SK-N-SH (cell line): ENCODE measurements around the gene CFAP70. TPM values are rescaled to one million over a fixed set of nuclear protein-coding genes. Genes with fewer than 3 reads are reported as not detected.

Experiments used
- CTCF ChIA-PET: fragments of 300-600, 350-600 bp; formaldehyde crosslinking; extraction: SDS; loops from one replicate; lab custom pipeline; 2021; lab: Yijun Ruan, JAX
- POLR2A ChIA-PET: fragments of 350-600 bp; sonication (Branson Sonifier 250); formaldehyde crosslinking; extraction: SDS; loops from one replicate; lab custom pipeline; 2020; ENCODE audit warnings: antibody characterized with exemption, inconsistent platforms; lab: Yijun Ruan, JAX
- DNase-seq: peaks from one replicate; pipeline ENCODE4 v3.0.0; 2012
- H2AFZ ChIP-seq: fragments of 200-600 bp; sonication (generic); 2 replicates; pipeline ENCODE4 v1.8.1; 2016; ENCODE audit warnings: antibody characterized with exemption, mild to moderate bottlenecking, low read depth
- H3F3A ChIP-seq: fragments of 200-600 bp; sonication (generic); replicated peaks from 2 replicates; pipeline ENCODE3; 2016; ENCODE audit warnings: antibody characterized with exemption, mild to moderate bottlenecking; ENCODE audit not compliant: insufficient read depth
- H3K27ac ChIP-seq, 2 experiments: fragments of 200-500 bp in 1 of 2; fragments of 200-600 bp in 1 of 2; sonication (Bioruptor generic) in 1 of 2; sonication (generic), shearing (Covaris generic) in 1 of 2; 2 replicates each; pipeline versions ENCODE4 v1.5.1 to v1.6.1; 2014 to 2016; ENCODE audit warnings: low read depth in 2 of 2, inconsistent platforms in 1 of 2, low read length in 1 of 2, mild to moderate bottlenecking in 1 of 2, mixed read lengths in 1 of 2
- H3K27me3 ChIP-seq: fragments of 200-600 bp; sonication (generic), shearing (Covaris generic); 2 replicates; pipeline ENCODE4 v1.6.1; 2016; ENCODE audit warnings: mixed run types; ENCODE audit not compliant: insufficient read depth
- H3K36me3 ChIP-seq, 2 experiments: fragments of 200-500 bp in 1 of 2; fragments of 200-600 bp in 1 of 2; sonication (Bioruptor generic) in 1 of 2; sonication (generic) in 1 of 2; replicated peaks in 1 of 2; 2 replicates each; pipeline versions ENCODE3 to v1.5.1; 2014 to 2016; ENCODE audit warnings: low read length in 1 of 2, mild to moderate bottlenecking in 1 of 2; ENCODE audit not compliant: insufficient read depth in 2 of 2, control insufficient read depth in 1 of 2
- H3K4me1 ChIP-seq, 2 experiments: fragments of 200-500 bp in 1 of 2; fragments of 200-600 bp in 1 of 2; sonication (Bioruptor generic) in 1 of 2; sonication (generic), shearing (Covaris generic) in 1 of 2; 2 replicates each; pipeline versions ENCODE4 v1.5.1 to v1.6.1; 2014 to 2016; ENCODE audit warnings: low read depth in 1 of 2, low read length in 1 of 2, mixed run types in 1 of 2; ENCODE audit not compliant: insufficient read depth in 2 of 2, control insufficient read depth in 1 of 2
- H3K4me2 ChIP-seq: fragments of 200-600 bp; sonication (generic), shearing (Covaris generic); 2 replicates; pipeline ENCODE4 v1.6.1; 2017; ENCODE audit warnings: mixed run types
- H3K4me3 ChIP-seq, 2 experiments: fragments of 200-500 bp in 1 of 2; fragments of 200-600 bp in 1 of 2; sonication (Bioruptor generic) in 1 of 2; sonication (generic), shearing (Covaris generic) in 1 of 2; 2 replicates each; pipeline versions ENCODE4 v1.5.1 to v1.8.1; 2014 to 2016; ENCODE audit warnings: low read depth in 2 of 2, inconsistent platforms in 1 of 2, low read length in 1 of 2, mild to moderate bottlenecking in 1 of 2, mixed read lengths in 1 of 2, moderate library complexity in 1 of 2
- H3K79me2 ChIP-seq: fragments of 200-600 bp; sonication (generic); 2 replicates; pipeline ENCODE4 v1.8.1; 2017; ENCODE audit warnings: mild to moderate bottlenecking; ENCODE audit not compliant: insufficient read depth
- H3K9ac ChIP-seq: fragments of 200-600 bp; sonication (generic); 2 replicates; pipeline ENCODE4 v1.6.1; 2017; ENCODE audit warnings: mixed run types
- H3K9me2 ChIP-seq: fragments of 200-600 bp; sonication (generic); 2 replicates; pipeline ENCODE4 v1.6.1; 2017; ENCODE audit warnings: mixed run types
- H3K9me3 ChIP-seq: fragments of 200-600 bp; sonication (generic); 2 replicates; pipeline ENCODE4 v1.6.1; 2017; ENCODE audit warnings: mixed run types, mild to moderate bottlenecking, moderate library complexity
- H4K20me1 ChIP-seq: fragments of 200-600 bp; sonication (generic); 2 replicates; pipeline ENCODE4 v1.6.1; 2017; ENCODE audit warnings: mild to moderate bottlenecking, mixed run types; ENCODE audit not compliant: insufficient read depth
- CHD2 ChIP-seq: fragments of 150-350 bp; IDR thresholded peaks from 2 replicates; pipeline ENCODE4 v1.6.1; 2018; ENCODE audit warnings: low read length; ENCODE audit not compliant: partially characterized antibody
- CTCF ChIP-seq: fragments of 200-600 bp; sonication (generic); IDR thresholded peaks from 2 replicates; pipeline ENCODE4 v1.6.1; 2017; ENCODE audit warnings: antibody characterized with exemption, mild to moderate bottlenecking, moderate library complexity
- ELF1 ChIP-seq: IDR thresholded peaks from 2 replicates; pipeline ENCODE4 v1.4.0; 2012
- EP300 ChIP-seq, 2 experiments: IDR thresholded peaks; 2 replicates each; pipeline versions ENCODE4 v1.4.0 to v1.6.1; 2012; ENCODE audit warnings: borderline replicate concordance in 1 of 2, low read depth in 1 of 2, low read length in 1 of 2
- FOXJ3 ChIP-seq: sonication (generic); formaldehyde crosslinking; IDR thresholded peaks from 2 replicates; pipeline ENCODE4 v1.5.1; 2020; ENCODE audit warnings: mild to moderate bottlenecking, missing genetic modification reagents
- GABPA ChIP-seq: IDR thresholded peaks from 2 replicates; pipeline ENCODE4 v1.4.0; 2012; ENCODE audit warnings: low read depth, mild to moderate bottlenecking
- MAX ChIP-seq: IDR thresholded peaks from 2 replicates; pipeline ENCODE4 v1.4.0; 2012; ENCODE audit warnings: low read depth
- MEF2A ChIP-seq: IDR thresholded peaks from 2 replicates; pipeline ENCODE4 v1.4.0; 2012; ENCODE audit warnings: low read depth, borderline replicate concordance
- NRF1 ChIP-seq: IDR thresholded peaks from 2 replicates; pipeline ENCODE4 v1.6.1; 2012; ENCODE audit warnings: low read depth, mild to moderate bottlenecking, low read length
- PBX3 ChIP-seq: IDR thresholded peaks from 2 replicates; pipeline ENCODE4; 2012
- RXRA ChIP-seq: IDR thresholded peaks from 2 replicates; pipeline ENCODE4 v1.4.0; 2012; ENCODE audit warnings: low read depth, mild to moderate bottlenecking, borderline replicate concordance
- TAF1 ChIP-seq: IDR thresholded peaks from 2 replicates; pipeline ENCODE4 v1.6.1; 2012; ENCODE audit warnings: low read depth, mild to moderate bottlenecking, low read length, moderate library complexity, borderline replicate concordance
- TCF12 ChIP-seq: IDR thresholded peaks from 2 replicates; pipeline ENCODE4 v1.4.0; 2012
- TEAD4 ChIP-seq: IDR thresholded peaks from 2 replicates; pipeline ENCODE4 v1.4.0; 2012; ENCODE audit warnings: mild to moderate bottlenecking, borderline replicate concordance; ENCODE audit not compliant: insufficient read depth
- USF1 ChIP-seq: IDR thresholded peaks from 2 replicates; pipeline ENCODE4 v1.4.0; 2012; ENCODE audit warnings: low read depth, borderline replicate concordance
- WGBS: methylation state at CpG from one replicate; pipeline ENCODE4 v1.1.6; 2017; ENCODE audit warnings: low lambda C conversion rate; 5-methylcytosine and 5-hydroxymethylcytosine counted together
- polyA plus RNA-seq, 3 experiments: library from polyadenylated mRNA; depleted of rRNA; stranded (reverse); fragments of >200 nt; gene quantifications; 2 replicates each; pipeline ENCODE4 v1.2.3, GENCODE V29; 2012

CFAP70 gene
- polyA plus RNA-seq, 1 of the 3 experiments (the other 2 are of a cell fraction) = 0.74 TPM

- TF ChIP-seq CTCF = no peak
- peak; percentile 86 for TF ChIP-seq ELF1
- TF ChIP-seq FOXJ3 (CRISPR knock-in tag) = no peak
- TF ChIP-seq GABPA = peak; percentile 91
- TF ChIP-seq TAF1 = peak; percentile 87
- no peak; a peak in 1 of 4 replicates for TF ChIP-seq EP300 (IDR thresholded peaks at IDR 0.05; ENCODE audit: borderline replicate concordance in 1 of 2, low read depth in 1 of 2, low read length in 1 of 2)
- no peak for TF ChIP-seq RXRA
- TF ChIP-seq NRF1 = no peak
- 0 out of 2 replicates have a peak, but pooled peaks have one; percentile 11 for TF ChIP-seq PBX3
- TF ChIP-seq TEAD4 = 0 out of 2 replicates have a peak, but pooled peaks have one; percentile 15
- peak; percentile 27; the same call in 1 of the 2 replicates for TF ChIP-seq TCF12
These were observed 106.0 kb downstream of the CFAP70 start, which contains the start of gene MRPS16 (continued) for GRCh38 chr10:73252445-73253224.

- ChIA-PET CTCF (interaction anchor here (0.6 to 2.8 kb wide), 5 partner anchors 12 to 453 kb away, joined by 3 to 17 read pairs (median 3); partner anchors contain the start of gene ANXA7), POLR2A (interaction anchor here (1.2 to 1.7 kb wide), 3 partner anchors 9 to 396 kb away, joined by 3 to 5 read pairs (median 4); partner anchors contain the start of gene ANXA7)
- peak overlapping the region; percentile 87 to 94 for H3K4me3 ChIP-seq
- H3F3A ChIP-seq = peaks cover 19% of the 10 kb centered on the region
- H3K9me2 ChIP-seq = no peaks in the 10 kb centered on the region
- no peaks in the 10 kb centered on the region for H4K20me1 ChIP-seq
- peak overlapping the region; percentile 91 for H2AFZ ChIP-seq
- TF ChIP-seq MEF2A (no peak), USF1 (peak; percentile 0; the same call in 1 of the 2 replicates), CTCF (no peak), CHD2 (no peak), MAX (no peak)
- no peaks in the 10 kb centered on the region for H3K27me3 ChIP-seq
- DNase-seq = peak; percentile 37
- peaks cover 73% of the 10 kb centered on the region for H3K79me2 ChIP-seq
- peaks cover 15 to 23% of the 10 kb centered on the region in 2 experiments; a peak in 3 of 4 replicates for H3K4me1 ChIP-seq
- H3K27ac ChIP-seq = peak overlapping the region; percentile 90 to 93
- 8% methylated on average over 23 of the region's 23 CpGs for WGBS
- H3K4me2 ChIP-seq = peak overlapping the region; percentile 99
- peak overlapping the region; percentile 99 for H3K9ac ChIP-seq
- H3K36me3 ChIP-seq = peaks cover 20 to 23% of the 10 kb centered on the region in 2 experiments
- H3K9me3 ChIP-seq = no peaks in the 10 kb centered on the region
These were observed 106.8 kb downstream of the CFAP70 start for GRCh38 chr10:73251683-73252444.
